K562 (cell line): ENCODE measurements around the gene RGS4. TPM values are rescaled to one million over a fixed set of nuclear protein-coding genes. Genes with fewer than 3 reads are reported as not detected.

Experiments
- ATAC-seq: fragments of 200-7000 bp; cut with Tn5 transposase; 3 replicates; pipeline ENCODE4 v1.9.1; 2020; ENCODE audit warnings: moderate library complexity
- BruUV-seq: library from RNA; stranded (reverse); fragments of 400-500 nt; replicated peaks from 2 replicates; lab custom pipeline; 2021; lab: Mats Ljungman, UMichigan
- CTCF ChIA-PET: fragments of 300-600 bp; formaldehyde crosslinking; extraction: SDS; loops from one replicate; lab custom pipeline; 2021; ENCODE audit warnings: low intra/inter-chr PET ratio; lab: Yijun Ruan, JAX
- POLR2A ChIA-PET: fragments of 300-600, 350-650 bp; sonication (Branson Sonifier 250); formaldehyde crosslinking; extraction: SDS; loops from one replicate; lab custom pipeline; 2021; ENCODE audit warnings: antibody characterized with exemption, inconsistent platforms; lab: Yijun Ruan, JAX
- DNase-seq, 4 experiments: peaks; one replicate each; pipeline versions ENCODE4 v3.0.0 to v3.0.0-alpha.2; 2011 to 2018; ENCODE audit warnings: low spot score in 3 of 4, mixed read lengths in 3 of 4; ENCODE audit errors: extremely low read depth in 1 of 4
- FAIRE-seq: peaks from 2 replicates; lab custom pipeline; 2011; peaks lifted over from hg19 to GRCh38; lab: Jason Lieb, UNC
- H2AFZ ChIP-seq: 2 replicates; pipeline ENCODE4 v1.6.0; 2011; ENCODE audit warnings: low read depth, low read length, control low read depth, inconsistent platforms
- H3K27ac ChIP-seq: fragments of 200-600 bp; 3 replicates; pipeline ENCODE4 v1.8.0; 2011; ENCODE audit warnings: low read depth, mild to moderate bottlenecking, control low read depth, inconsistent platforms, low read length, moderate library complexity, mixed read lengths; ENCODE audit errors: extremely low read depth
- H3K27me3 ChIP-seq, 2 experiments: fragments of 300-600 bp in 1 of 2; 2 replicates in 1 of 2; 3 replicates in 1 of 2; pipeline versions ENCODE4 v1.6.0 to v1.8.0; 2011; ENCODE audit warnings: inconsistent platforms in 2 of 2, low read length in 2 of 2, mild to moderate bottlenecking in 1 of 2, mixed read lengths in 1 of 2, moderate library complexity in 1 of 2; ENCODE audit not compliant: control insufficient read depth in 2 of 2, insufficient read depth in 2 of 2
- H3K36me3 ChIP-seq: fragments of 300-600 bp; 3 replicates; pipeline ENCODE4 v1.8.0; 2011; ENCODE audit warnings: mild to moderate bottlenecking, low read length, inconsistent platforms; ENCODE audit not compliant: control insufficient read depth, insufficient read depth
- H3K4me1 ChIP-seq, 2 experiments: fragments of 200-600 bp in 1 of 2; replicated peaks in 1 of 2; 2 replicates in 1 of 2; 3 replicates in 1 of 2; pipeline versions ENCODE4 v1.5.1 to v1.8.0; 2011; ENCODE audit warnings: inconsistent platforms in 2 of 2, low read length in 2 of 2, mild to moderate bottlenecking in 1 of 2, mixed read lengths in 1 of 2, moderate library complexity in 1 of 2; ENCODE audit not compliant: control insufficient read depth in 2 of 2, insufficient read depth in 2 of 2
- H3K4me2 ChIP-seq: 2 replicates; pipeline ENCODE4 v1.6.1; 2011; ENCODE audit warnings: low read length, control low read depth, inconsistent platforms, mixed read lengths; ENCODE audit not compliant: insufficient read depth
- H3K4me3 ChIP-seq: fragments of 200-600 bp; sonication (generic), shearing (Covaris generic); 2 replicates; pipeline ENCODE4 v1.5.1; 2016; ENCODE audit warnings: control low read depth, inconsistent platforms
- H3K79me2 ChIP-seq: fragments of 200-600 bp; 3 replicates; pipeline ENCODE4 v1.8.0; 2011; ENCODE audit warnings: low read length, inconsistent platforms; ENCODE audit not compliant: control insufficient read depth, insufficient read depth
- H3K9ac ChIP-seq, 2 experiments: 2 replicates each; pipeline versions ENCODE4 v1.6.0 to v1.6.1; 2011; ENCODE audit warnings: low read depth in 2 of 2, low read length in 2 of 2, control low read depth in 1 of 2, inconsistent platforms in 1 of 2, mild to moderate bottlenecking in 1 of 2, mixed read lengths in 1 of 2; ENCODE audit not compliant: insufficient read depth in 1 of 2
- H3K9me1 ChIP-seq: one replicate; pipeline ENCODE4 v1.6.0; 2011; ENCODE audit warnings: inconsistent platforms, mild to moderate bottlenecking, low read length, moderate library complexity; ENCODE audit not compliant: control insufficient read depth, insufficient read depth
- H3K9me3 ChIP-seq: replicated peaks from 2 replicates; pipeline ENCODE4 v1.5.1; 2011; ENCODE audit warnings: low read depth, low read length, inconsistent platforms; ENCODE audit not compliant: control insufficient read depth, insufficient read depth
- H4K20me1 ChIP-seq: replicated peaks from 2 replicates; pipeline ENCODE4 v1.6.1; 2011; ENCODE audit warnings: low read length, inconsistent platforms, mixed read lengths; ENCODE audit not compliant: control insufficient read depth, insufficient read depth
- GABPA ChIP-seq: fragments of 200-800 bp; sonication (Bioruptor generic); conservative IDR thresholded peaks from 2 replicates; pipeline ENCODE4 v1.6.1; 2016; ENCODE audit warnings: low read depth, missing genetic modification characterization, missing compliant biosample characterization
- PCBP2 ChIP-seq: fragments of 200-400 bp; formaldehyde crosslinking; IDR thresholded peaks from 2 replicates; pipeline ENCODE4 v1.6.1; 2018; ENCODE audit warnings: low read length, low read depth, mild to moderate bottlenecking, moderate library complexity; ENCODE audit not compliant: poor library complexity, severe bottlenecking
- SUPT5H ChIP-seq: fragments of 450-650 bp; IDR thresholded peaks from 2 replicates; pipeline ENCODE4 v1.6.1; 2016
- WGBS: fragments of 100-300 bp; shearing (Covaris generic); methylation state at CpG from one replicate; pipeline ENCODE4 v1.1.6; 2016; ENCODE audit warnings: low coverage, mixed read lengths; ENCODE audit not compliant: insufficient coverage; ENCODE audit errors: missing lambda C conversion rate; 5-methylcytosine and 5-hydroxymethylcytosine counted together
- in situ Hi-C: fragments of 300-500 bp; cut with MboI; formaldehyde crosslinking; loops from 4 replicates; pipeline ENCODE4 v1.15.0; 2018; ENCODE audit warnings: inconsistent platforms, mixed read lengths
- intact Hi-C: fragments of 100-400 bp; cut with micrococcal nuclease; formaldehyde crosslinking; loops from 2 replicates; pipeline ENCODE4 v1.14.2; 2022
- polyA plus RNA-seq, 8 experiments: library from polyadenylated mRNA; depleted of rRNA in 4 of 8; stranded (reverse) in 5 of 8; unstranded in 3 of 8; fragments of >200 nt; fragmentation: Nextera tagmentation in 2 of 8; fragmentation: Illumina TruSeq in 1 of 8; extraction: Ambion mirVana in 2 of 8; extraction: Trizol in 1 of 8; gene quantifications; 2 replicates each; pipeline versions ENCODE4 v1.2.1 to v1.2.3, GENCODE V29; 2011 to 2014; ENCODE audit warnings: inconsistent platforms in 1 of 8, missing spikeins in 1 of 8
- total RNA-seq, 7 experiments: library from RNA; depleted of rRNA in 6 of 7; stranded (reverse); fragments of >200 nt in 6 of 7; fragmentation: Illumina TruSeq in 2 of 7; extraction: Trizol in 2 of 7; gene quantifications; 2 replicates each; pipeline versions ENCODE4 v1.2.1 to v1.2.3, GENCODE V29; 2011 to 2021; ENCODE audit warnings: low replicate concordance in 1 of 7
- TF ChIP-seq, protein P1 (sequence below): fragments of 450-650 bp; IDR thresholded peaks from 2 replicates; pipeline ENCODE4 v1.6.1; 2017; ENCODE audit warnings: antibody characterized with exemption

The RGS4 gene
- total and polyA plus RNA-seq, 9 of the 15 experiments (the other 6 are each of a cell fraction or from before 2014, with no cell fraction given): not detected

DNA sequence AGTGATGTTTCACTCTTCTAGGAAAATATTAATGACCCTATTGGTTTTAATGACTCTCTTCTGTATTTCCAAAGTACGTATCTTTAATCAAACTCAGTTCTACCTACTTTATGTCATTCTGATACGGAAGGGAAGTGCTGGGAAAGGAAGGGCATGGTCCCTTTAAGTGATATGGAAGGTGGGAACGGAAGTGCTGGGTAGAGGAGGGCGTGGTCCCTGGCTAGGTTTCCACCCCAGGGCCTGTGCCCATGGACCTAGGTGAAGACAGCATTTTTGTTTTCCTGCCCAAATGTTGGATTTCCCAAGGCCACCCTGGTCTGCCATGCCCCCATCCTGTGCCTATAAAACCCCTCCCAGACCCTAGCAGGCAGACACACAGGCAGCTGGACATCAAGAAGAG is 24.0 kb downstream of the RGS4 start (continued):
- TF ChIP-seq PCBP2: no peak
- TF ChIP-seq, protein P1, sequence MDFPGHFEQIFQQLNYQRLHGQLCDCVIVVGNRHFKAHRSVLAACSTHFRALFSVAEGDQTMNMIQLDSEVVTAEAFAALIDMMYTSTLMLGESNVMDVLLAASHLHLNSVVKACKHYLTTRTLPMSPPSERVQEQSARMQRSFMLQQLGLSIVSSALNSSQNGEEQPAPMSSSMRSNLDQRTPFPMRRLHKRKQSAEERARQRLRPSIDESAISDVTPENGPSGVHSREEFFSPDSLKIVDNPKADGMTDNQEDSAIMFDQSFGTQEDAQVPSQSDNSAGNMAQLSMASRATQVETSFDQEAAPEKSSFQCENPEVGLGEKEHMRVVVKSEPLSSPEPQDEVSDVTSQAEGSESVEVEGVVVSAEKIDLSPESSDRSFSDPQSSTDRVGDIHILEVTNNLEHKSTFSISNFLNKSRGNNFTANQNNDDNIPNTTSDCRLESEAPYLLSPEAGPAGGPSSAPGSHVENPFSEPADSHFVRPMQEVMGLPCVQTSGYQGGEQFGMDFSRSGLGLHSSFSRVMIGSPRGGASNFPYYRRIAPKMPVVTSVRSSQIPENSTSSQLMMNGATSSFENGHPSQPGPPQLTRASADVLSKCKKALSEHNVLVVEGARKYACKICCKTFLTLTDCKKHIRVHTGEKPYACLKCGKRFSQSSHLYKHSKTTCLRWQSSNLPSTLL: no peak

DNA sequence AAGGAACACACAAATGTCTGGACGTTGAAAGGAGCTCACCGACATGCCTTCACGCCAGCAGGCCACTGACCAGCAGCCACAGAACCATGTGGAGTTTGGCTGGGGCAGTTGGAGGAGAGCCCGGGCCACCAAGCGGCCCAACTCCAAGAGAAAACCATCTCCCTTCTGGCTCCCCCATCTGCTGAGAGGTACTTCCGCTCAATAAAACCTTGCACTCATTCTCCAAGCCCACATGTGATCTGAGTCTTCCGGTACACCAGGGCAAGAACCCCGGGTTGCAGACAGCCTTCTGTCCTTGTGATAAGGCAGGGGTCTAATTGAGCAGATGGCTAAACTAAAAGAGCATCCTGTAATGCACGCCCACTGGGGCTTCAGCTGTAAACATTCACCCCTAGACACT is 24.4 kb downstream of the RGS4 start:
- Histone ChIP-seq H2AFZ (peak overlapping the region; percentile 66), H3K27me3 (no peaks in the 10 kb centered on the region), H3K79me2 (no peaks in the 10 kb centered on the region), H3K27ac (no peak overlapping the region), H3K36me3 (no peaks in the 10 kb centered on the region), H4K20me1 (no peaks in the 10 kb centered on the region), H3K9ac (no peak overlapping the region), H3K9me1 (no peaks in the 10 kb centered on the region), H3K4me3 (no peak overlapping the region), H3K4me1 (no peaks in the 10 kb centered on the region), H3K9me3 (no peaks in the 10 kb centered on the region), H3K4me2 (peak overlapping the region; percentile 24; the same call in 1 of the 2 replicates)
- 3% methylated on average over 9 of the region's 9 CpGs for WGBS
- in situ Hi-C loops (no loop called here), intact Hi-C loops (no loop called here)
- FAIRE-seq: no peak
- POLR2A ChIA-PET: interaction anchor here (0.7 kb wide), 2 partner anchors 9 to 108 kb away, joined by 3 read pairs; no protein-coding TSS in a partner anchor
- BruUV-seq: no TSS peak
- ATAC-seq: no peak
- TF ChIP-seq GABPA (peak; percentile 64), SUPT5H (no peak)
- CTCF ChIA-PET: no interaction called here
- no peak for DNase-seq
